ENCODE data around the gene AGBL4. TPM values are rescaled to one million over a fixed set of nuclear protein-coding genes. Genes with fewer than 3 reads are reported as not detected.

The AGBL4 gene
- total RNA-seq, 1 experiment from 2014 or later: 0.35 TPM

DNA sequence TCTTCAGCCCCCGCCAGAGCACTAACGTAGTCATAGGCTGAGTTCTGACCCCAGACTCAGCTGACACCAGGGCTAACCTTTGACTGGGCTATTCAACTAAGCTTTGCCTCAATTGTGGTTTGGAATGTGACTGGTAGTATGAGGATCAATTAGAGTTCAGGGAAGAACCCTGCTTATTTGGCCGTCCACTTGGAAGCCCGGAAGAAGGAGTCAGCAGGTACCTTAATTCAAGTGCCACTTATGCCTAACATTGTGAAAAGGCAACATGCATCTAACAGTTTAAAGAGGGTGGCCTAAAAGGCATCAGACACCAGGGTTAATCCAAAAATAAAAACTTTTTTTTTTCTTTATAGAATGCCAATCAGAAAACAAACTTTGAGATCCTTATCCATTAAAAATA lies 1339.4 kb downstream of the AGBL4 start:
- DNase-seq (ENCODE audit: low spot score): no peak

DNA sequence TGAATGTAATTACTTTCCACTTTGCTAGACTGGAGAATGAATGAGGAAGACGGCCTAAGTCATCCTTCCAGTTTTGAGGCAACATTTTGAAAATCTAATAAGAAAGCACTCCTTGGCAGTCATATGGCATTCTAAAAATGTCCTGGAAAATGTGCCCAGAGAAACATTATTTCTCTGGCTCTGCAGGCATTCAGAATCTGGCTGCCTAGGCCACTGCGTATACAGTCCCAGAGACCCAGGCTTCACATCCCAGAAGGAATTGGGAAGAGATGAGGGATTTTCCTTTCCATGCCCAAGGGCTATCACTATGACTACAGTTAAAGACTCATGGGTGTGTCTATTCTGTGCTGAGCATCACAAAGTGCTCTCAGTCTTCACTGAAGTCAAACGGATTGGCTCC lies 1339.9 kb downstream of the AGBL4 start:
- DNase-seq (ENCODE audit: low spot score): no peak

DNA sequence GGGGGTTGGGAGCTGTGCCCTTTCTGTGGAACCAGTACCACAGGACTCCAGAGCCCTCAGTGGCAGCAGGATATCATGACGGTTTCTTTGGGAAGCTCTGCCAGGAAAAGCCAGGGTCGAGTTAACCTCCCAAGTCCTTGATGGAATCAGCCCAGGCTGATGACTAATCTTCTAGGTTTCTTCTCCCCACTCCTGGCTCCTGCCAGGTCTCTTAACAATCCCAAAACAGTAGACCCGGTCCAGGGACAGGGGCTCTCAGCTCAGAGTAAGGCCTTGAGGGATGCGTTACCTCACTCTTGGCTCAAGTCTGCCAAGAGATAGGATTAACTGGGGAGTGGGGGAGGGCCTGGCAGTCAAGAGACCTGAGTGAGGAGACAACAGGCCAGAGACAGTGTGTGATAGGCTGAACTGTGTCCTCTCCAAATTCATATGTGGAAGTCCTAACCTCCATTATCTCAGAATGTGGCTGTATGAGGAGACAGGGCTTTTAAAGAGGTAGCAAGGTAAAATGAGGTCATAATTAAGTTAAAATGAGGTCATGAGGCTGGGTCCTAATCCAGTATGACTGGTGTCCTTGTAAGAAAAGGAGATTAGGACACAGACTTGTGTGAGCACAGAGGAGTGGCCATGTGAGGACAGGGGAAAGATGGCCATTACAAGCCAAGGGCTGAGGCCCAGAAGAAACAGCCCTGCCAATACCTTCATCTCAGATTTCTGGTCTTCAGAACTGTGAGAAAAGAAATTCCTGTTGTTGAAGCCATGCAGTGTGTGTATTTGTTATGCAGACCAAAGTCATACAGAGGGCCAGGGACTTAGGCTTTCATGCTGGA lies 1342.1 kb downstream of the AGBL4 start:
- DNase-seq (ENCODE audit: low spot score): no peak

DNA sequence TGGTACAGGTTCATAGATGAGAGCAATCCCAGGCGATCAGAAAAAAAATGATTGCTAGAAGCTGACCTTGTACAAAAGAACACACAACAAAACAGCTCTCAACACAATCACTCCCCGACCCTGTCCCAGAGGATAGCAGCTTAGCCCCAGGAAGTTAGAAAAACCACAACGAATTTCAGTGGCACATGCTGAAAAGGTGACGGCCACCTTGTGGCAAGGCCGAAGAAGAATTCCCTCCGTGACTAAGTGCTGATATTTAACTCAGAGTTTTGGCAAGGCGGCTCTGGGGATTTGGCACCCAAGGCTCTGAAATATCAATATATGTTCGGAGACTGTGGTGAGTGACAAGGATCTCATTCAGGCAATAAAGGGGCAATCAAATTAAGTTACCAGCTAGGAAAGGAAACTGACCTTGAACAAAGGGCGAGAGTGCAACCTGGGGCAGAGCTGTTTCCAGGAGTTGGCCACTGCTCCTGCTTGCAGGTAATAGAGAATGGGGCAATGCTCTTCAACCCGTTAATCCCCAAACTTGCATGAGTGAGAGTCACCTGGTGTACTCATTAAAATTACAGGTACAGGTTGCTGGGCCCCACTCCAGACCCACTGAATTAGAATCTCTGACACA lies 1343.2 kb downstream of the AGBL4 start:
- DNase-seq (ENCODE audit: low spot score): peak; percentile 23

DNA sequence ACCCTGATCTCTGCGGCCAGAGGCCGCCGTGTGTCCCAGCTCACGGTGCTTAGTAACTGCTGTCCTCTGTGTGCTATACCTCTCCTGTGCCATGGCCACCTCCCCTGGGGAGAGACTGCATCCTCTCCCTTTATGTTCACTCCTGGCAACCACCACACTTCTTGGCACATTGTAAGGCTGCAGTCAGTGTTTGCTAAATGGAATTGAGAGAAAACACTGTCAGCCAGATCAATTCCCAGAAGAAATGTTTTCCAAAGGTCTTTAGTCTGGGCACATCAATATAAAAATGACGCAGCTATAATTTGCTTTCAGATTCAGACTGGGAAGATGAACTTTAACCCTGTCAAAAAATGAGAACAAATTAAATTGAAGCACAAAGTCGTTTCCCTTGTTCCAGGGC lies 1343.9 kb downstream of the AGBL4 start:
- DNase-seq (ENCODE audit: low spot score): no peak

DNA sequence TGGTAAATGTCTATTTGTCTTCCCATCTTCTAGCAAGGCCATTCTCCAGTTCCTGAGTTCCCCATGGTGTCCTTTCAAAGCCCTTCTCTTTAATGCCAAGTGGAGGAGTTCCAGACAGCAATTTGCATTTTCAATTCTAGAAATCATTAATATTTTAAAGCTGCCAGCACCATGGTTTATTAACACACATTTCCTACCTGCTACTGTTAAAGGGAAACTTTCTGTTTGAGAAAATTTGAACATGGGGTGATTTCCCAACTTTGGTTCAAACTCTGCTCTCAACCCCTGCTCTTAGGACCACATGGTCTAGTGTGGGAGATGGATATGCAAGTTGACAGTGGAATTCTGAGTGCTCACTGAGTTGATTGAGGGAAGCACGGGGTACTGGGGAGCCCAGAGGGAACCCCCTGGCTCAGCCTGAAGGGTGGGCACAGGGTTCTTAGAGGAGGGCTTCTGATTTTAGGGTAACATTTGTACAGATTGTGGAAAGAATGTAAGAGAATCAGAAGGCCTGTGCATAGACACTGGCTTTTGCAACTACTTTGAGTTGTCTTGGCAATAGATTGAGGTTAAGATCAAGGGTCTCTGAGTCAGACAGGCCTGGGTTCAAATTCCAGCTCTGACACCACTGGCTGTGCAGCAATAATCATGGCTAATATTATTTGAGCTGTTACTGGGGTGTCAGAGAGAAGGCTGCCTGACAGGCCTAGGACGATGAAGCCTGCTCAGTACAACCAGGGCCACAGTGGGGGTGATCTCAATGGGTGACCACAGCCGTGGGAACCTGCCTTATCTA lies 1344.8 kb downstream of the AGBL4 start:
- DNase-seq (ENCODE audit: low spot score): no peak

DNA sequence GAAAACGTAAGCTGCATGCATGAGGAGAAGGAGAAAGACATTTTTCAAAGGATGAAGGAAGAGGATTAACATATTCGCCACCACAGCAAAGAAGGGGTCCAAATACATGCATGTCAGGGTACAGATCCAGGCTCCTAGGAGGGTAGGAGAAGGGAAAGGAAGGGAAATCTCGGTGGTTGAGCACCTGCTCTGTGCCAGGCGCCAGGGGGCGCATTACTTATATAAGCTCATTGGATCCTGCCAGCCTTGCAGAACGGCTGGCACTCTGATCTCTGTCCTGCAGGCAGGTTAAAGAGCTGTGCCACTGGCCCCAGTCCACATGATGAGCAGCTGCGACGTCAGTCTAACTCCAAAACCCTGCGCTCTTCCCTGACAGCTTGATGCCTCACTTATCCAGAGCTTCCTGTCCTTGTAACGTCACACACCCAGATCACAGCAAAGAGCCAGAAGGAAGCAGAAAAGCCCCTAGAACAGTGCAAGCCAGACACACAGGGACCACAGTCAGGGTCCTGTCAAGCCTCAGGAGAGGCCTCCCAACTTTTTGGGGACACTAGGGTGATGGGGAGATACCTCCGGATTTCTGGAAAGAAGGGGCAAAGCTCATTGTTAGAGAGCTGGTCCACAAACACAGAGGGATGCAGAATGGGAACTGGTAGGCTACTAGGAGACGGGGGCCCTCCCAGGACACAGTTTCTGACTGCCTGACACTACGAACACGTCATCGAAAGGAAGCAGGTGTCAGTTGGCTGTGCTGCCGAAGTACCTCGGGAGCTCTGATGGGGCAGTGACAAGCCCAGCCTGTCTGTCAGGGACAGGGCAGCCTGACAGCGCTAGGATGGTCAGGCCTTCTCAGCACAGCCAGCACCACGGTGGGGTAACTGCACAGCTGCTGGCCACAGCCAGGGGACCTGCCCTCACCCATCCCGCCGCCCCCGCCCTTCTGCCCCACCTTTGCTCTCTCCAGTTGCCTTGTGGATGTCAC lies 1346.2 kb downstream of the AGBL4 start:
- peak; percentile 62 for DNase-seq (ENCODE audit: low spot score)

DNA sequence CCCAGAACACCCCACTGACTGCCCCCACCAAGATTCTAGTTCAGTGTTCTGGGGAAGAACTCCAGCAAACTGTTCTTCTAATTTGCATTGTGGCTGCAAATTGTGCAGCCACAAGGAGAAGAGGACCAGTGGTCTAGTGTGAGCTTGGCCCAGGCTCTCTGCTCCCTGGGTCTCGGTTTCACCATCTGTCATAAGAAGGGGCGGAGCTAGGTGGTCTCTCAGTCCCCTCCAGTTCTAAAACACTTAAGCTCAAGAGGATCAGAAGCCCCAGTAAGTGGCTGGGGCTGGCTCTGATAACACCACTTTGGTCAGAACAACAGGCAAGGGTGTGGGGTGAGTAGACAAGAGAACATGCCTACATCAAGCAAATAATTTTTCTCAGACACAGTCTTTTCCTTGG lies 1346.9 kb downstream of the AGBL4 start:
- DNase-seq (ENCODE audit: low spot score): no peak

DNA sequence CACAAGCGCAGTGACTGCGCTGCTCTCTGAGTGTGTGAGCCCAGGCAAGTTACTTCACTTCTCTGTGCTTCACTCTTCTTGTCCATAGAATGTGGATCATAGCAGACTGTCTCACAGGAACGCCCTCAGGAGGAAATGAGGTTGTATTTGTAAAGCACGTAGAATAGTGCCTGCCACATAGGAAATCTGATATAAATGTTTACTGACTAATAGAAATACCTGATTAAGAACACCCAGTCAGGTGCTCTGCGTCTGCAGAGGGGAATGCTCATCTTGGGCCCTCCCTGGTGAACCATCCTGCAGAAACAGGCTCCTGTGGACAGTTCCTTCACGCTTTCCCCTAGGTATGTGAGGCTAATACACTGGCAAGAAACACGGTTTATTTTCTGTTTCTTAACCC lies 1347.4 kb downstream of the AGBL4 start:
- DNase-seq (ENCODE audit: low spot score): no peak

DNA sequence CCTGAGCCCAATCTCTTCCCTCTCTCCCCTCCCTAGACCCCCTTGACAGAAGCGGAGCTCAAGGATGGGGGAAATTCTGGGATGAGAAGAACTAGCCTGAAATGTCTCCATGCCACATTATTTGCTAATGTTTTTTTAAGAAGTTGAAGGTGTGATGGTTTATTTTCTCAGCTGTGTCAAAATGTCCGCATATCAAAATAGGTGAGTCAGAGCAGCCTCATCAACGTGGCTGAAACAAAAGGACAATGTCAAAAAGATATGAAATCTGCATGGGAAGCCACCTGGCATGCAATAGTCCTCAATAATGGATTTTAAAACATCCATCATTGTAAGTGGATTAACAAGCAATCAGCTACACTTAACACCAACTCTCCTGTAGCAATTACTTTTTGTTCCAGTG lies 1348.5 kb downstream of the AGBL4 start:
- no peak for DNase-seq (ENCODE audit: low spot score)

DNA sequence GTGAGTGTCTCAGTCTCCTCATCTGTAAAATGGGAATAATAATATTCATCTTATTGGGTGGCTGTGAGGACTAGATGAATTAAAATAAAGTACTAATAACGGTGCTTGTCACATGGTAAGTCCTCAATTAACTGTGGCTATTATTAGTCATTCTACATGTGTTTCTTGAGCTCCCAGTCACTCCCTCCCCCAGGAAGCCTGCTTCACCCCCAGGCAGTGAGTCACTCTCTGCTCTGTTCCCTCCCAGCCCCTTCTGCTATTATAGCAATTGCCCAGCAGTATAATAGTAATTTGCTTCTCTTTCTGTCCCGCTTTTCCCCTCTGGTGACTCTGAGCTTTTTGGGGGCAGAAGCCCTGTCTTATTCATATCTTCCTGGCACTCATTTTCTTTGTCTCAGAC lies 1349.1 kb downstream of the AGBL4 start:
- DNase-seq (ENCODE audit: low spot score): peak; percentile 56

DNA sequence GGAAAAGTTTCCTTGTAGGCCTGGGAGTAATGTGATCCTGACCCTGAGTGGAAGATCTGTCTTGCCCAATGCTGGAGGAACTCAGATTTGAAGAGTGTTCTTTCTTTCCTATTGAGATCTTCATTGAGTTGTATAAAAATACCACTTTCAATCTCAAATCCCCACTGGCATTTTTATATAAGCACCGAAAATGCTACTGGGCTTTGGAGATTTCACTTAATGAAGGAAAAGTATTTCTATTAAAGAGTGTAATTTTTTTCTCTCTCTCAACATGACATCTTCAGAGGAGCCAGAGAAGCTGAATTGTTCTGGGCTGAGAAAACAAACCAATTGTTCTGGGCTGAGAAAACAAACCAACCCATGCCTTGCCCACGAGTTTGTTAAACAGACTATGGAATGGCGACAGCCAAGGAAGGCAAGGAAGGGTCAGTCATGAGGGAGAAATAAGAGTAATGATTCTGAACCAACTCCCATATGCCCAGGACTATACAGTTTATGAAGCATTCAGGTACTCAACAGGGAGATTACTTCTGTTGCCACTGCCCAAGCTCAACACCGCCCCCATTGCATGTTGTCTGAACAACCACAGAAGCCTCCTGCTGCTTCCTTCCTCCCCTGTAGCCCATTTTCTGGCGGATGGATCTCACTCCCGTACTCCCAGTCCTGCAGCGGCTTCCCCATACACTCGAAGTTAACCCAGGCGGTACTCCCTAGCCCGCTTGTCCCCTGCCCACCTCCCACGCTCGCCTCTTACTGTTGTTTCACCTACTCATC lies 1350.2 kb downstream of the AGBL4 start:
- DNase-seq (ENCODE audit: low spot score): no peak

DNA sequence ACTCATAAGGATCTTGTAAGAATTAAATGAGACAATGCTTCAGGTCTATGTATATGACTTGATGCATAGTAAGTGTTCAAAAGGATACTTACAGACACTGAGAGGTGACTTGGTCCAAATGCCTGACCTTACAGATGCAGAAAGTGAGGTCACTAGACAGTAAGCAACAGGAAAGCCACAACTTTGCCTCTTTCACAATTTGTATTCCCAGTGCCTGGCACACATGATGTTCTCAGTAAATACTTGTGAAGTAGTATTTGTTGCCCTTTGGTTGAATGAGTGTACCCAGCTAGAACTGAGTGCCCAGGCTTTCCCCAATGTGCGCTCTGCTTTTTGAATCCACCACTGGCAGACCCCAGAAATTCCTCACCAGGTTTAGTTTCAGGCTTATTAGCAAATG lies 1352.2 kb downstream of the AGBL4 start:
- DNase-seq (ENCODE audit: low spot score): no peak

DNA sequence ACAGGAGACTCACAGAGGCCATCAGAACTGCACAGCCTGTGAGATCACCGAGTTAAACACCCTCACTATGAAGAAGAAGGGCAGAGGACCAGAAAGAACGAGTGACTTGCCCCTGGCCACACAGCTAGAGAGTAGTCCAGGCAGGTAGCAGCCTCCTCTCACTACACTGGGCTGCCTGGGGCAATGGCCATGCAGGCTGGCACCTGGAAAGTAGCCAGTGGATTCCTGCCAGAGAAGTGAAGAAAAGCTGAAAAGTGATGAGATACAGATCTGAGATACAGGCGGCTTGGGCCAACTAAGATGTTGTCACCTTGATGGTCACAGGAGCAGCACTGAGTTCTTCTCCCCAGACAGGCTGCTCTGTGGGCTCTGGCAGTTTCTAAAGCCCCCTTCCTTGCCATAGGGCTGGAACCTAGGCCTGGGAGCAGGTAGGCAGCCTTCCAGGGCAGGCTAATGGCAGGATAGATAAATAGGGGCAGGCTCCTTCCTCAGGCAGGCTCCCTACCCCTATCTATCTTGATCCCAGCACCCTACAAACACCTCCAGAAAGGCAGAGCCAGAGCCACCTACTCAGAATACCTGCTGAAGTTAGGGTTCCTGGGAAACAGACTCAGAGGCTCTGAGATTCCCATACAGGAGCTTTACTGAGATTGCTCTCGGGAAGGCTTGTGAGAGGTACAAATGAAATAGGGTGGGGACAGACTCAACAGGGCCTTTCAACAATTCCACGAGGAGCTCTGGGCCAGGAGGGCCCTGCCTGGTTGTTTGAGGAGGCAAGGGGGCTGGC lies 1353.3 kb downstream of the AGBL4 start:
- DNase-seq (ENCODE audit: low spot score): no peak

DNA sequence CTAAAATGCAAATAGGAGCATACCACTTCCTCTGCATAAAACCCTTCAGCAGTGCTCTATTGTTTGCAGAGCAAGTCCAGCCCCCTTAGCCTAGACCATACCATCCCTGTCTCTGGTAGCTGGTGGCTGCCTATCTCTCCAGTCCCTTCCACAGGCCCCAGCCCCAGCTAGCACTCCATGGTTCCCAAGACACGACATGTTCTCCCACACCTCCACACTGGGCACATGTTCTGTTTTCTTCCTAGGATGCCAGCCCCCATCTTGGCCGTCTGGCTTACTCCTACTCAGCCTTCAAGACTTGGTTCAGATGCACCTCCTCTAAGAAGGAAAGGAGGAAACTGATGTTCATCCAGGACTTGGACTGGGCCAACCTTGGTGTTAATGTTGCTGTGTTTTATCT lies 1355.4 kb downstream of the AGBL4 start:
- no peak for DNase-seq (ENCODE audit: low spot score)

DNA sequence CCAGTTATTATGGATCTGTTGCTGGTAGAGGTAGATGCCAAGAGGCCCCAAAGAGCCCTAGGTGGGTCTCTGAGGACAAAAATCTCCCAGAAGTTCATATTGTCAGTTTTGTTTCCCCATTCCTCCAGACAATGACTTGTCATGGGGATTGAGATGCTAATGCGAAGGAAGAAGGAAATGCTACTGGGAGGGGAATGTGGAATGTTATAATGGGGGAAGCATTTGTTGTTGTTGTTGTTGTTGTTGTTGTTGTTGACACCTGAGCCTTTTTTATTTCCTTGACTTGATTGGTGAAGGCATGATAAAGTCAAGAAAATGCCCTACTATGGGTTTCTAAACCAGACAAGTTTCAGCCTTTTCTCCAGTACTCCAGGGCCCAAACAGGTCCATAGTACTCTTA lies 1356.0 kb downstream of the AGBL4 start:
- no peak for DNase-seq (ENCODE audit: low spot score)

DNA sequence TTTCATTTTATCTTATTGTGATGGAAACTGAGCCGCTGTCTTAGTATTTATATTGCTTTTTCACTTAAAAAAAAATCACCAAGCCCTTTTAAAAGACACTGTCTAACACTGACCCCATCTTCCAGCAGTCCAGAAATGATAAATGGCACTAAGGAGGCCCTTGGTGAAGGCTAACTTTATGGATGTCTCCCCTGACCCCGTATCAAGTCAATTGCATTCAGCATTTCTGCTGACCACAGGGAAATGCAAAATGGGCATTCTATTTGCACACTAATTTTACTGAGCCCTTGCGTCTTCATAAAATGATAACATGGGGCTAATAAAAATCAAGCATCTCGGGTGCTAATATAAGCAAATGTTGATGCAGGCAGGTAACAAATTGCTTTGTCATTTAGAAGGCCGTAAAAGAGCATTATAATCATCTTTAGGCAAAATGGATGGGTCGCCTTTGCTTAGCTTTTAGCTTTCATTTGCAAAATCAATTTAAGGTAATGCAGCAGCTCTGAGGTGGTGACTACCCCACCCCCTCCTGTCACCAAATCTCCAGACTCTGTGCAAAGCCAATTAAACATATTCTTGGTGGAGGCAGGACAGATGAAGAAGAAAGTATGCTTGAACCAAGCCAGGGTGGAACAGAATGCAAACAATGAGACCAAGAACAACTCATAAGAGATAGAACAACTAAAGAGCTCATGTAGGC lies 1357.9 kb downstream of the AGBL4 start:
- DNase-seq (ENCODE audit: low spot score): no peak

DNA sequence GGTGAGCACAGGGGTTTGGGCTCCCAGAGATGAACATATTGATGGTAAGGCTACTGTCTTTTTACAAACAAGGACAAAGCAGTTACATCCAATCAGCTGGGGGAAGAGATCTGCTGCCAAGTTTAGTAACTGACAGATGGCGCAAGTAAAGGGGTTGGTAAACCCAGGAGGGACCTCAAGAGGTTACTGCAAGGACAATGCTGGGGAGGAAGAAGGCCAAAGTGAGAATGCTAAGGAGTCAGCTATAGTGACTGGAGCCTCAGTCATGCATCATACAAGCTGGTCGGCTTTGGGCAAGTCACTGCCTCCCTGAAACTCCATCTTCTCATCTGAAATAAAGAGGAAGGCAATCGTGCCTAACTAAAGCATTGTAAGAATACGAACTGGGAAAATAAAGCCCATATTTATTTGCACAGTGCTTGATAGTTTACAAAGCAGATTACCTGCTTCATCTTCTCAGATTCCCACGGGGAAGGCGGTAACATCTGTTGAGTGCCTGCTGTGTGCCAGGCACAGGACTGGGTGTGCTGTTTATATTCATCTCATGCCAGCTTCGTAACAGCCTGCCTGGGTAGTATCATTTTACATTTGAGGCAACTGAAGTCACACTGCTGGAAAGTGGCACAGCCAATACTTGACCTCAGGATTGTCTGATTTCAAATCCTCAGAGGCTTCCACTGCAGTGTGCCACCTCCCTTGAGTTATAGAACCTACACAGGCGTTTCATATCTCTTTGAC lies 1361.9 kb downstream of the AGBL4 start:
- no peak for DNase-seq (ENCODE audit: low spot score)

DNA sequence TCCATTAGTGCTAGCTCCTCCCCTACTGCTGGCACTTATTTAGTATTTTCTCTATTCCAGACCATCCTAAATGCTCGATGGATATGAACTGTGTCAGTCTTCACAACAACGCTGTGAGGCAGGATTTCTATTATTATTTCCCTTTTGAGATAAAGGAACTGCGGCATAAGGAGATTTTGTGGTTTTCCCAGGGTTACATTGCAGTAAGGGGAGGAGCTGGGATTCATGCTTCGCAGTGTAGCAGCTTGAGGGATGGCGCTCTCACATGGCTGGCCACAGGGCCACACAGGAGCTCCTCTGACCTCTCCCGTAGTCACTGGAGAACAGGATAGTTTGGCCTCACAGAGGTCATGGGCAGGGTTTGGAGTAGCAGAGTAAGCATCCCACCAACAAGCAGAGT lies 1364.0 kb downstream of the AGBL4 start:
- no peak for DNase-seq (ENCODE audit: low spot score)

Data from H4 (cell line).